MCF 10A (cell line): ENCODE results near the gene OR56A1. TPM values are rescaled to one million over a fixed set of nuclear protein-coding genes. Genes with fewer than 3 reads are reported as not detected.

ENCODE experiments used
- BruUV-seq: library from RNA; stranded (reverse); fragments of 400-500 nt; replicated peaks from 2 replicates; lab custom pipeline; 2021; lab: Mats Ljungman, UMichigan
- CTCF ChIA-PET: fragments of 300-600 bp; sonication (Branson Sonifier 250); formaldehyde crosslinking; extraction: SDS; loops from one replicate; lab custom pipeline; 2021; ENCODE audit warnings: antibody characterized with exemption, inconsistent platforms; lab: Yijun Ruan, JAX
- POLR2A ChIA-PET: fragments of 300-600, 350-650 bp; sonication (Branson Sonifier 250); formaldehyde crosslinking; extraction: SDS; loops from one replicate; lab custom pipeline; 2020; ENCODE audit warnings: antibody characterized with exemption, inconsistent platforms; lab: Yijun Ruan, JAX
- DNase-seq: peaks from one replicate; pipeline ENCODE4 v3.0.0-alpha.2; 2018; ENCODE audit not compliant: unreplicated experiment
- H3K27ac Mint-ChIP-seq: one replicate; pipeline ENCODE4 v1.8.0; 2022; ENCODE audit warnings: mild to moderate bottlenecking, low read depth, mixed read lengths; ENCODE audit not compliant: unreplicated experiment
- H3K27me3 Mint-ChIP-seq: one replicate; pipeline ENCODE4 v1.8.0; 2022; ENCODE audit warnings: mixed read lengths; ENCODE audit not compliant: insufficient read depth, unreplicated experiment
- H3K36me3 Mint-ChIP-seq: one replicate; pipeline ENCODE4 v1.8.0; 2022; ENCODE audit warnings: mild to moderate bottlenecking, moderate library complexity, mixed read lengths; ENCODE audit not compliant: insufficient read depth, unreplicated experiment
- H3K4me1 Mint-ChIP-seq: one replicate; pipeline ENCODE4 v1.8.0; 2022; ENCODE audit warnings: mixed read lengths; ENCODE audit not compliant: insufficient read depth, unreplicated experiment
- H3K4me3 Mint-ChIP-seq: one replicate; pipeline ENCODE4 v1.8.0; 2022; ENCODE audit warnings: mild to moderate bottlenecking, moderate library complexity, mixed read lengths; ENCODE audit not compliant: unreplicated experiment
- H3K9me3 Mint-ChIP-seq: one replicate; pipeline ENCODE4 v1.8.0; 2022; ENCODE audit warnings: mixed read lengths; ENCODE audit not compliant: unreplicated experiment
- intact Hi-C: fragments of 100-400 bp; cut with micrococcal nuclease; formaldehyde crosslinking; loops from 2 replicates; pipeline ENCODE4 v1.14.1; 2022
- total RNA-seq: library from RNA; stranded (reverse); gene quantifications from 2 replicates; pipeline ENCODE4 v1.2.3, GENCODE V29; 2022
- TF ChIP-seq, protein P1 (sequence below): fragments of 200-600 bp; IDR thresholded peaks from one replicate; pipeline ENCODE4 v1.8.0; 2022; ENCODE audit warnings: antibody characterized with exemption, mild to moderate bottlenecking; ENCODE audit not compliant: unreplicated experiment

Gene OR56A1
- total RNA-seq, 1 experiment from 2014 or later, result not detected

- Mint-ChIP-seq H3K36me3 (no peaks in the 10 kb centered on the region), H3K27ac (no peak overlapping the region), H3K27me3 (peaks cover 68% of the 10 kb centered on the region), H3K4me1 (no peaks in the 10 kb centered on the region), H3K4me3 (no peak overlapping the region), H3K9me3 (no peaks in the 10 kb centered on the region)
- intact Hi-C loops, result no loop called here
- TF ChIP-seq, protein P1, sequence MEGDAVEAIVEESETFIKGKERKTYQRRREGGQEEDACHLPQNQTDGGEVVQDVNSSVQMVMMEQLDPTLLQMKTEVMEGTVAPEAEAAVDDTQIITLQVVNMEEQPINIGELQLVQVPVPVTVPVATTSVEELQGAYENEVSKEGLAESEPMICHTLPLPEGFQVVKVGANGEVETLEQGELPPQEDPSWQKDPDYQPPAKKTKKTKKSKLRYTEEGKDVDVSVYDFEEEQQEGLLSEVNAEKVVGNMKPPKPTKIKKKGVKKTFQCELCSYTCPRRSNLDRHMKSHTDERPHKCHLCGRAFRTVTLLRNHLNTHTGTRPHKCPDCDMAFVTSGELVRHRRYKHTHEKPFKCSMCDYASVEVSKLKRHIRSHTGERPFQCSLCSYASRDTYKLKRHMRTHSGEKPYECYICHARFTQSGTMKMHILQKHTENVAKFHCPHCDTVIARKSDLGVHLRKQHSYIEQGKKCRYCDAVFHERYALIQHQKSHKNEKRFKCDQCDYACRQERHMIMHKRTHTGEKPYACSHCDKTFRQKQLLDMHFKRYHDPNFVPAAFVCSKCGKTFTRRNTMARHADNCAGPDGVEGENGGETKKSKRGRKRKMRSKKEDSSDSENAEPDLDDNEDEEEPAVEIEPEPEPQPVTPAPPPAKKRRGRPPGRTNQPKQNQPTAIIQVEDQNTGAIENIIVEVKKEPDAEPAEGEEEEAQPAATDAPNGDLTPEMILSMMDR, result no peak
- BruUV-seq, result no TSS peak
- ChIA-PET CTCF (interaction anchor here (0.5 kb wide), 1 partner anchor 611 kb away, joined by 4 read pairs; no protein-coding TSS in a partner anchor), POLR2A (no interaction called here)
- no peak for DNase-seq
Measured at GRCh38 chr11:6055569-6055968, 25.0 kb upstream of the OR56A1 start.

DNA sequence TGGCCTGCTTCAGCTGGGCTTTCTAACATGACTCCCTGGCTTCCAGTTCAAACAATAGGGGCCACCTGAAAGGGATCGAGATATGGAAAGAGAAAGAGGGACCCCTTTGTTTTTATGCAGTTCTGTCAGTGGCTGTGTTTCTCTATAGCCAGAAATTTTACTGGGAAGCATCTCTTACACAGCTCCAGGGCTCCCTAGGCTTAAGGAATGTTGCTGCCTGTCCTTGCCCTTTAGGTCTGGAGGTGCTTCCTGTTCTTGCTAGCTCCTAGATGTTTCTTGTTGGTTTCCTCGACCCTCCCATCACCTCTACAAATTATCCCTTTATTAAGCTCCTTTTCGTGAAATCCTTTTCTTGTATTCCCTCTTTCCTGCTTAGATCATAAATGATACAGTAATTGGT, 21.8 kb upstream of the OR56A1 start:
- intact Hi-C loops, result no loop called here
- Mint-ChIP-seq H3K27me3 (peaks cover 53% of the 10 kb centered on the region), H3K4me3 (no peak overlapping the region), H3K9me3 (no peaks in the 10 kb centered on the region), H3K27ac (no peak overlapping the region), H3K36me3 (no peaks in the 10 kb centered on the region), H3K4me1 (no peaks in the 10 kb centered on the region)
- ChIA-PET POLR2A (no interaction called here), CTCF (interaction anchor here (0.6 to 1.5 kb wide), 4 partner anchors 29 to 527 kb away, joined by 3 to 7 read pairs (median 4); no protein-coding TSS in a partner anchor)
- no peak for DNase-seq
- TF ChIP-seq, protein P1, result no peak
- BruUV-seq, result no TSS peak

DNA sequence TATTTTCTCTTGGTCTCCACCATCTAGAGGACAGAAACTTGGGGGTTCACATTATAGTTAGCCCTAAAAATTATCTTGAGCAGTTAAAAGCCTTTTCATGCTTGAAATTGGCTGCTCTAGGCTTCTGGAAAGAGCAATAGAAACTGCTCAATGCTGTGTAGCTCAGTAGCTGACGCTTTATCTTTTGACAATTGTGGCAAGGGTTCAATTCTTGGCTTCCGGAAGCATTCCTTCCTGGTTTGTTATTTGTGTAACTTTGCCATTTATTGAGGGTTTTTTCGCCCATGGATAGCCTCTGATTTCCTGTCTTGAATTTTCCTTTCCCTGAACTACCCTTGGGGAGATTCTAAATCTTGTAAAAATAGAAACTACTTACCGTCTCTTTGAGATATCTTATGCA, 10.3 kb upstream of the OR56A1 start:
- Mint-ChIP-seq H3K27ac (no peak overlapping the region), H3K9me3 (no peaks in the 10 kb centered on the region), H3K36me3 (no peaks in the 10 kb centered on the region), H3K4me3 (no peak overlapping the region), H3K4me1 (no peaks in the 10 kb centered on the region), H3K27me3 (peaks cover 24% of the 10 kb centered on the region)
- ChIA-PET POLR2A (no interaction called here), CTCF (interaction anchor here (1.4 to 2.4 kb wide), 2 partner anchors 18 to 313 kb away, joined by 4 to 7 read pairs; no protein-coding TSS in a partner anchor)
- no peak for DNase-seq
- TF ChIP-seq, protein P1, result no peak
- intact Hi-C loops, result no loop called here
- no TSS peak for BruUV-seq

GRCh38 chr11:6027501-6027900, 3.1 kb downstream of the OR56A1 start:
- CTCF ChIA-PET, result interaction anchor here (3.4 to 9.8 kb wide), 2 partner anchors 326 to 335 kb away, joined by 21 to 135 read pairs; no protein-coding TSS in a partner anchor
- no peak for DNase-seq

More at GRCh38 chr11:6027501-6027900, 3.1 kb downstream of the OR56A1 start:
- H3K27ac Mint-ChIP-seq, result no peak overlapping the region
- H3K27me3 Mint-ChIP-seq, result peaks cover 17% of the 10 kb centered on the region
- no peaks in the 10 kb centered on the region for H3K9me3 Mint-ChIP-seq
- no peaks in the 10 kb centered on the region for H3K36me3 Mint-ChIP-seq
- TF ChIP-seq, protein P1, result no peak
- no peak overlapping the region for H3K4me3 Mint-ChIP-seq
- POLR2A ChIA-PET, result no interaction called here
- intact Hi-C loops, result no loop called here
- no peaks in the 10 kb centered on the region for H3K4me1 Mint-ChIP-seq
- no TSS peak for BruUV-seq
